Kidney (tissue), 14 donors: ENCODE results near the gene P3H2. TPM values are rescaled to one million over a fixed set of nuclear protein-coding genes. Genes with fewer than 3 reads are reported as not detected.

Experiments
- DNase-seq, 5 donors: peaks; one replicate each; pipeline ENCODE4 v3.0.0-alpha.2; 2013 to 2020
- FAIRE-seq: peaks from 2 replicates; lab custom pipeline; 2012; peaks lifted over from hg19 to GRCh38; lab: Jason Lieb, UNC
- H3K27ac ChIP-seq, 2 donors: one replicate each; pipeline ENCODE4 v1.7.0; 2013; ENCODE audit warnings: low read depth in 2 of 2, low read length in 2 of 2, inconsistent platforms in 1 of 2
- H3K27me3 ChIP-seq: one replicate; pipeline ENCODE4 v1.7.1; 2013; ENCODE audit warnings: low read length, inconsistent platforms; ENCODE audit not compliant: control insufficient read depth, insufficient read depth
- H3K36me3 ChIP-seq, 3 donors: one replicate each; pipeline versions ENCODE4 v1.7.0 to v1.7.1; 2013; ENCODE audit warnings: low read length in 3 of 3, control low read depth in 1 of 3, inconsistent platforms in 1 of 3; ENCODE audit not compliant: insufficient read depth in 3 of 3, control insufficient read depth in 2 of 3
- H3K4me1 ChIP-seq, 3 donors: one replicate each; pipeline versions ENCODE4 v1.7.0 to v1.7.1; 2013; ENCODE audit warnings: low read length in 3 of 3, inconsistent platforms in 1 of 3, low read depth in 1 of 3; ENCODE audit not compliant: control insufficient read depth in 2 of 3, insufficient read depth in 2 of 3
- H3K4me3 ChIP-seq, 3 donors: one replicate each; pipeline versions ENCODE4 v1.7.0 to v1.8.1; 2013; ENCODE audit warnings: low read length in 3 of 3, control low read depth in 1 of 3, inconsistent platforms in 1 of 3
- H3K9ac ChIP-seq, 3 donors: one replicate each; pipeline versions ENCODE4 v1.7.0 to v1.7.1; 2013; ENCODE audit warnings: low read length in 3 of 3, control low read depth in 1 of 3, inconsistent platforms in 1 of 3
- H3K9me3 ChIP-seq, 3 donors: one replicate each; pipeline versions ENCODE4 v1.7.0 to v1.7.1; 2013; ENCODE audit warnings: low read length in 3 of 3, control low read depth in 1 of 3, inconsistent platforms in 1 of 3; ENCODE audit not compliant: control insufficient read depth in 2 of 3, insufficient read depth in 1 of 3
- CTCF ChIP-seq: IDR thresholded peaks from 3 replicates; pipeline ENCODE4 v1.5.1; 2012; ENCODE audit warnings: mild to moderate bottlenecking, moderate library complexity, borderline replicate concordance; ENCODE audit not compliant: insufficient read depth; ENCODE audit errors: extremely low read depth
- intact Hi-C: fragments of 100-400 bp; cut with DNase I; formaldehyde crosslinking; loops from one replicate; pipeline ENCODE4 v1.11.1; 2022
- polyA plus RNA-seq: library from polyadenylated mRNA; stranded (reverse); fragments of 350-450 nt; fragmentation: Illumina TruSeq; extraction: RNeasy Lipid Tissue Mini Kit (QIAGEN cat#74804); gene quantifications from one replicate; pipeline ENCODE4 v1.2.3, GENCODE V29; 2014; ENCODE audit warnings: low read depth, low replicate concordance; ENCODE audit not compliant: insufficient read depth
- total RNA-seq: library from RNA; stranded (reverse); fragmentation: NEBNext Ultra II Directional; extraction: Animal tissue kit (Norgen Biotek cat#: 25700); gene quantifications from one replicate; pipeline ENCODE4 v1.2.1, GENCODE V29; 2021
- donor health status: control.
- donor health status: control.
- donor health status: control.
- donor health status: control.
- donor health status: control.
- donor health status: DM: yes; HTN: yes; CAD: no.
- donor health status: Normal renal cell carcinoma (clear cell type).

P3H2 gene
- total and polyA plus RNA-seq, 2 donors from 2014 or later = 57.2 to 103 TPM

GRCh38 chr3:190036631-190037030 is 84.1 kb downstream of the P3H2 start:
- Histone ChIP-seq H3K36me3 (no peaks in the 10 kb centered on the region), H3K9me3 (no peaks in the 10 kb centered on the region), H3K27me3 (no peaks in the 10 kb centered on the region), H3K27ac (no peak overlapping the region), H3K4me3 (no peak overlapping the region), H3K9ac (no peak overlapping the region), H3K4me1 (peaks cover 2 to 14% (median 2%) of the 10 kb centered on the region in 3 donors)
- no peak for FAIRE-seq
- TF ChIP-seq CTCF = no peak
- no peak for DNase-seq
- intact Hi-C loops = no loop called here

GRCh38 chr3:190034446-190034845 is 86.3 kb downstream of the P3H2 start:
- TF ChIP-seq CTCF = no peak
- no peak for FAIRE-seq
- intact Hi-C loops = no loop called here

GRCh38 chr3:190032923-190033322 is 87.8 kb downstream of the P3H2 start:
- TF ChIP-seq CTCF = no peak
- Histone ChIP-seq H3K36me3 (no peaks in the 10 kb centered on the region), H3K9me3 (no peaks in the 10 kb centered on the region), H3K9ac (no peak overlapping the region), H3K27ac (no peak overlapping the region), H3K4me3 (no peak overlapping the region), H3K4me1 (peaks cover 0 to 10% (median 0%) of the 10 kb centered on the region in 3 donors), H3K27me3 (no peaks in the 10 kb centered on the region)
- DNase-seq (peak in 1 of 5 donors; percentile 59), FAIRE-seq (no peak)
- intact Hi-C loops = no loop called here

More at GRCh38 chr3:190034446-190034845, 86.3 kb downstream of the P3H2 start:
- no peak overlapping the region for H3K9ac ChIP-seq
- no peaks in the 10 kb centered on the region for H3K9me3 ChIP-seq
- peaks cover 0 to 10% (median 0%) of the 10 kb centered on the region in 3 donors for H3K4me1 ChIP-seq
- no peak overlapping the region for H3K4me3 ChIP-seq
- no peak for DNase-seq
- H3K36me3 ChIP-seq = no peaks in the 10 kb centered on the region
- no peaks in the 10 kb centered on the region for H3K27me3 ChIP-seq
- no peak overlapping the region for H3K27ac ChIP-seq
